Cardiac muscle cell (in vitro differentiated cells and primary cell): ENCODE results near the gene THBS1. TPM values are rescaled to one million over a fixed set of nuclear protein-coding genes. Genes with fewer than 3 reads are reported as not detected.
A peak's percentile ranks its signal among the peaks of the same experiment; 100 is the strongest.

Source experiments
- DNase-seq, 2 donors: peaks; one replicate each; pipeline versions ENCODE4 v3.0.0 to v3.0.0-alpha.2; 2010 to 2017; ENCODE audit warnings: low read depth in 1 of 2, low spot score in 1 of 2
- H3K27ac ChIP-seq: fragments of 200-600 bp; sonication (generic); 2 replicates; pipeline ENCODE4 v1.5.1; 2016
- H3K27me3 ChIP-seq: fragments of 200-600 bp; sonication (generic); 2 replicates; pipeline ENCODE4 v1.6.0; 2016; ENCODE audit warnings: control low read depth
- H3K36me3 ChIP-seq: fragments of 200-600 bp; sonication (generic); 2 replicates; pipeline ENCODE4 v1.5.1; 2016; ENCODE audit warnings: control low read depth
- H3K4me1 ChIP-seq: fragments of 200-600 bp; sonication (generic); 2 replicates; pipeline ENCODE4 v1.8.1; 2017; ENCODE audit warnings: low read depth, mild to moderate bottlenecking, mixed run types
- H3K4me3 ChIP-seq: fragments of 200-600 bp; sonication (generic); 2 replicates; pipeline ENCODE4 v1.5.1; 2016; ENCODE audit warnings: mild to moderate bottlenecking
- H3K9me3 ChIP-seq: fragments of 200-600 bp; sonication (generic); 2 replicates; pipeline ENCODE4 v1.5.1; 2017; ENCODE audit warnings: low read depth, mild to moderate bottlenecking, control low read depth
- CTCF ChIP-seq: IDR thresholded peaks from 2 replicates; pipeline ENCODE4 v1.5.1; 2012; ENCODE audit warnings: low read depth, mild to moderate bottlenecking, low read length
- polyA plus RNA-seq: library from polyadenylated mRNA; unstranded; fragments of >200 nt; fragmentation: Nextera tagmentation; extraction: Ambion mirVana; gene quantifications from 2 replicates; pipeline ENCODE4 v1.2.1, GENCODE V29; 2016
- total RNA-seq: library from RNA; depleted of rRNA; stranded (reverse); fragments of >200 nt; gene quantifications from 2 replicates; pipeline ENCODE4 v1.2.3, GENCODE V29; 2016

Gene THBS1
- total and polyA plus RNA-seq, 2 experiments from 2014 or later: 20.9 to 55.2 TPM

DNA sequence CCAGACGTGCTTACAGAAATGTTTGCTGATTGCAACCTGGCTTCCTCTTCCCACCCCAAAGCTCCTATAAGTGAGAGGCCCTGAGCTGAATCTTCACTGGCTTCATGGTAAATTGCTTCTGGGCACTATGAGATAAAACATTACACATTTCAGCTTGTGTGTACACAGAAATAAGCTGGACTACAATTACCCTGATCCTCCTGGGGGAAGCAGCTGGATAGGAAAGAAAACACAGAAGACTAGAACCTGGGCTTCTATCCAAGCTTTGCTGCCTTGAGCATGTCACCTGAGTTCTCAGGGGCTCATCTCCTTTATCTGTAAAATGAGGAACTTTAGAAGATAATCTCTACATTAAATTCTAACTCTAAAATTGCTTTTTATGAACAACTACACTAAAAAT, 40.3 kb downstream of the THBS1 start:
- Histone ChIP-seq H3K4me1 (no peaks in the 10 kb centered on the region), H3K27ac (no peak overlapping the region), H3K27me3 (no peaks in the 10 kb centered on the region), H3K36me3 (no peaks in the 10 kb centered on the region), H3K4me3 (no peak overlapping the region), H3K9me3 (no peaks in the 10 kb centered on the region)
- TF ChIP-seq CTCF: no peak
- DNase-seq: peak in 1 of 2 donors; percentile 43

DNA sequence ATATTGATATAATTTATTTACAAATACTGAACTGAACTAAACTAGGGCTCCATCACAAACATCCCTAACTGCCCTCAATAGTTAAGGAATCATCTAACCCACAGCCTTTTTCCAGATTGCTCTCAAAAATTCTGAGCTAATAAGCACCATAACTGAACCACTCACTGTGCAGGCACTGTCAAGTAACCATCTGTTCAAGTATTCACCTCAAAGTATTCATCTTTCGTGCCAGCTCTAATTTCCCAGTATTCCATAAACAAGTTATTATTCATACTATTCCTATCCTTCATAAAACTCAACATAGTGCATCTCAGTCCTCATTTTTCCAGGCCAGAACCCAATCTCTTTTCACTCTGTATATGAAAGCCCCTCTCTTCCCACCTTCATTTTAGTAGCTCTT, 41.1 kb downstream of the THBS1 start:
- no peak for DNase-seq
- no peak overlapping the region for H3K27ac ChIP-seq
- no peak overlapping the region for H3K4me3 ChIP-seq
- no peaks in the 10 kb centered on the region for H3K36me3 ChIP-seq
- H3K4me1 ChIP-seq: no peaks in the 10 kb centered on the region
- H3K9me3 ChIP-seq: no peaks in the 10 kb centered on the region
- no peak for TF ChIP-seq CTCF
- H3K27me3 ChIP-seq: no peaks in the 10 kb centered on the region

DNA sequence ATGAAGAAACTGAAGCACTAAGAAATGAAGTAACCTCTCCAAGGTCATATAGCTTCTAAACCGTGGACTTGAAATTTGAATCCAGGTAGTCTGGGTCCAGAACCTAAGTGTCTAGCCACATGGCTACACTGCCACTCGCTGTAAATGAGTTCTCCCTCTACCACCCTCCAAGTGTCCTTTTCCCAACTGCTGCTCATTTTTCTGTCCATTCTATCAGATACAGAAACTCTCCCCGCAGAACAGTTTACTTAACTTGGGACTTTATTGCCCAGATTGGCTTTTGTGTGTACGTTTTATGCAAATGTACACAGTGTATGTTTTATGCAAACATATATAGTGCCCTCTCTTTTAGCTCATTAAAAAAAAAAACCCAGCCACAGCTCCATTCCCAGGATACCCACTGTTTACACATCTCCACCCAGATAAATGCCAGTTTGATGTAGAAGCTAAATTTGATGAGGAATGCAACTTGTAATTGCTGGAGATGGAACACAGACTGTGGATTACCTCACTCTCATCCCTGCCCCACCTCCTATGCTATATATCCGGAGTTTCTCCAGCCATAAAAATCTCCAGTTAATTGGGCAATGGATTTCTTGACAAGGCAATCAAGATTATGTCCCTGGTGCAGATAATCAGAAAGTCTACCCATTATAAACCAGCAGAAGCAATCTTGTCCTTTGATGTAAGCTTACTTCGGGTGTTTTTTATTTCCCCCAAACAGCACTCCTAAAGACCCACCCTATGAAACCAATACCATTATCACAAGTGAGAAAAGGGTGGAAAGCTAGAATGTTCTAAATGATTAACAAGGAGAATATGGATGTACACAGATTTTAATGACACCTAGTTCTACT, 42.0 kb downstream of the THBS1 start:
- no peaks in the 10 kb centered on the region for H3K9me3 ChIP-seq
- DNase-seq: no peak
- H3K4me3 ChIP-seq: no peak overlapping the region
- peaks cover 2% of the 10 kb centered on the region for H3K4me1 ChIP-seq
- no peak for TF ChIP-seq CTCF
- H3K27me3 ChIP-seq: no peaks in the 10 kb centered on the region
- no peak overlapping the region for H3K27ac ChIP-seq
- no peaks in the 10 kb centered on the region for H3K36me3 ChIP-seq

- TF ChIP-seq CTCF: no peak
- no peak for DNase-seq
- H3K4me1 ChIP-seq: peaks cover 8% of the 10 kb centered on the region
- H3K27me3 ChIP-seq: no peaks in the 10 kb centered on the region
- H3K9me3 ChIP-seq: no peaks in the 10 kb centered on the region
- H3K27ac ChIP-seq: no peak overlapping the region
- H3K36me3 ChIP-seq: no peaks in the 10 kb centered on the region
- no peak overlapping the region for H3K4me3 ChIP-seq
These were observed 42.7 kb downstream of the THBS1 start for GRCh38 chr15:39623529-39623931.

GRCh38 chr15:39624806-39625205, 43.9 kb downstream of the THBS1 start:
- no peaks in the 10 kb centered on the region for H3K27me3 ChIP-seq
- H3K4me3 ChIP-seq: no peak overlapping the region
- H3K4me1 ChIP-seq: peaks cover 18% of the 10 kb centered on the region
- no peak overlapping the region for H3K27ac ChIP-seq
- H3K9me3 ChIP-seq: no peaks in the 10 kb centered on the region
- no peak for TF ChIP-seq CTCF
- DNase-seq: peak in 1 of 2 donors; percentile 93
- H3K36me3 ChIP-seq: no peaks in the 10 kb centered on the region
